GM23338 (cell line): ENCODE data around the gene BBS4. TPM values are rescaled to one million over a fixed set of nuclear protein-coding genes. Genes with fewer than 3 reads are reported as not detected.
A peak's percentile ranks its signal among the peaks of the same experiment; 100 is the strongest.

ENCODE experiments used
- ATAC-seq: fragments of 200-7000 bp; cut with Tn5 transposase; 3 replicates; pipeline ENCODE4 v1.9.1; 2020
- DNase-seq: peaks from one replicate; pipeline ENCODE4 v3.0.0-alpha.2; 2015; ENCODE audit warnings: low spot score
- H2AFZ ChIP-seq: fragments of 200-600 bp; sonication (generic); 2 replicates; pipeline ENCODE4 v1.8.0; 2016; ENCODE audit warnings: antibody characterized with exemption, mild to moderate bottlenecking, moderate library complexity
- H3F3A ChIP-seq: fragments of 200-600 bp; sonication (generic); replicated peaks from 2 replicates; pipeline ENCODE4 v1.8.0; 2017; ENCODE audit warnings: antibody characterized with exemption, mixed run types, low read depth
- H3K27ac ChIP-seq: fragments of 200-600 bp; sonication (generic); 2 replicates; pipeline ENCODE4 v1.6.1; 2016; ENCODE audit warnings: low read depth
- H3K27me3 ChIP-seq: fragments of 200-600 bp; sonication (generic); 2 replicates; pipeline ENCODE4 v1.8.0; 2016; ENCODE audit warnings: mild to moderate bottlenecking, mixed run types, moderate library complexity; ENCODE audit not compliant: insufficient read depth
- H3K36me3 ChIP-seq: fragments of 200-600 bp; sonication (generic); 2 replicates; pipeline ENCODE4 v1.8.0; 2016; ENCODE audit warnings: mild to moderate bottlenecking; ENCODE audit not compliant: insufficient read depth
- H3K4me1 ChIP-seq: fragments of 200-600 bp; sonication (generic); 2 replicates; pipeline ENCODE4 v1.8.0; 2016; ENCODE audit warnings: mild to moderate bottlenecking, moderate library complexity; ENCODE audit not compliant: insufficient read depth
- H3K4me2 ChIP-seq: fragments of 200-600 bp; sonication (generic); 2 replicates; pipeline ENCODE4 v1.7.1; 2017; ENCODE audit warnings: mixed run types
- H3K4me3 ChIP-seq: fragments of 200-600 bp; sonication (generic); 2 replicates; pipeline ENCODE4 v1.6.1; 2016; ENCODE audit warnings: mixed run types
- H3K79me2 ChIP-seq: fragments of 200-600 bp; sonication (generic); replicated peaks from 2 replicates; pipeline ENCODE4 v1.8.0; 2017; ENCODE audit warnings: mild to moderate bottlenecking; ENCODE audit not compliant: insufficient read depth
- H3K9me2 ChIP-seq: fragments of 200-600 bp; sonication (generic); 2 replicates; pipeline ENCODE4 v1.8.0; 2017; ENCODE audit not compliant: insufficient read depth
- H4K20me1 ChIP-seq: fragments of 200-600 bp; sonication (generic); replicated peaks from 2 replicates; pipeline ENCODE4 v1.8.0; 2017; ENCODE audit warnings: mild to moderate bottlenecking; ENCODE audit not compliant: insufficient read depth
- H3K27ac Mint-ChIP-seq: 2 replicates; pipeline ENCODE4 v1.8.0; 2020; ENCODE audit warnings: inconsistent platforms, mild to moderate bottlenecking, moderate library complexity, mixed read lengths
- H3K27me3 Mint-ChIP-seq: 3 replicates; pipeline ENCODE4 v1.8.0; 2022; ENCODE audit warnings: low read depth, mild to moderate bottlenecking, moderate library complexity, mixed read lengths, inconsistent platforms; ENCODE audit not compliant: insufficient read depth, poor library complexity
- H3K36me3 Mint-ChIP-seq: 3 replicates; pipeline ENCODE4 v1.8.0; 2021; ENCODE audit warnings: low read depth, mild to moderate bottlenecking, inconsistent platforms, moderate library complexity, mixed read lengths
- H3K4me1 Mint-ChIP-seq: 3 replicates; pipeline ENCODE4 v1.8.0; 2020; ENCODE audit warnings: mild to moderate bottlenecking, inconsistent platforms, mixed read lengths
- H3K4me3 Mint-ChIP-seq: 3 replicates; pipeline ENCODE4 v1.8.0; 2021; ENCODE audit warnings: moderate library complexity, mild to moderate bottlenecking, inconsistent platforms, mixed read lengths
- H3K9me3 Mint-ChIP-seq: 3 replicates; pipeline ENCODE4 v1.8.0; 2020; ENCODE audit warnings: moderate library complexity, mild to moderate bottlenecking, inconsistent platforms, mixed read lengths
- CTCF ChIP-seq, 2 experiments: fragments of 200-600 bp in 1 of 2; sonication (generic) in 1 of 2; conservative IDR thresholded peaks; 2 replicates each; pipeline versions ENCODE4 v1.5.1 to v1.6.1; 2016 to 2017; ENCODE audit warnings: antibody characterized with exemption in 2 of 2, low read depth in 2 of 2, mild to moderate bottlenecking in 2 of 2, moderate library complexity in 1 of 2
- EZH2 ChIP-seq: fragments of 200-600 bp; sonication (generic); IDR thresholded peaks from one replicate; pipeline ENCODE4 v1.8.0; 2017; ENCODE audit warnings: antibody characterized with exemption, mild to moderate bottlenecking, low read depth; ENCODE audit not compliant: unreplicated experiment
- JUNB ChIP-seq: IDR thresholded peaks from one replicate; pipeline ENCODE4 v1.6.1; 2016; ENCODE audit warnings: antibody characterized with exemption; ENCODE audit not compliant: unreplicated experiment
- POLR2AphosphoS5 ChIP-seq: IDR thresholded peaks from 2 replicates; pipeline ENCODE4 v1.6.1; 2016; ENCODE audit warnings: antibody characterized with exemption, low read depth
- polyA plus RNA-seq: library from polyadenylated mRNA; unstranded; fragments of >200 nt; fragmentation: Nextera tagmentation; extraction: Ambion mirVana; gene quantifications from 2 replicates; pipeline ENCODE4 v1.2.1, GENCODE V29; 2016
- total RNA-seq: library from RNA; depleted of rRNA; stranded (reverse); fragments of >200 nt; shearing (Covaris generic); gene quantifications from 2 replicates; pipeline ENCODE4 v1.2.3, GENCODE V29; 2014
- TF ChIP-seq, protein P1 (sequence below): IDR thresholded peaks from 2 replicates; pipeline ENCODE4 v1.6.1; 2016; ENCODE audit warnings: antibody characterized with exemption
- TF ChIP-seq, protein P2 (sequence below): fragments of 250-450 bp; sonication (Bioruptor Pico); IDR thresholded peaks from 2 replicates; pipeline ENCODE4 v1.5.0; 2020; ENCODE audit warnings: mild to moderate bottlenecking, moderate library complexity

BBS4 gene
- total and polyA plus RNA-seq, 2 experiments from 2014 or later = 22.2 to 40.8 TPM

GRCh38 chr15:72680931-72681330 lies 5.1 kb upstream of the BBS4 start:
- Histone ChIP-seq H3K27ac (no peak overlapping the region), H4K20me1 (no peaks in the 10 kb centered on the region), H3K4me3 (no peak overlapping the region), H3K4me2 (no peak overlapping the region), H3K79me2 (no peaks in the 10 kb centered on the region), H2AFZ (peak overlapping the region; percentile 72), H3K36me3 (no peaks in the 10 kb centered on the region), H3F3A (peaks cover 4% of the 10 kb centered on the region; the same call in 1 of the 2 replicates), H3K9me2 (no peaks in the 10 kb centered on the region), H3K27me3 (no peaks in the 10 kb centered on the region), H3K4me1 (peaks cover 5% of the 10 kb centered on the region; the same call in 1 of the 2 replicates)
- no peak for DNase-seq
- H3K4me1 Mint-ChIP-seq = peaks cover 14% of the 10 kb centered on the region; the same call in 2 of the 3 replicates
- no peaks in the 10 kb centered on the region for H3K9me3 Mint-ChIP-seq
- no peak for TF ChIP-seq POLR2AphosphoS5
- no peak for TF ChIP-seq JUNB
- no peak for TF ChIP-seq EZH2
- ATAC-seq = no peak
- no peak overlapping the region for H3K27ac Mint-ChIP-seq
- peaks cover 6% of the 10 kb centered on the region for H3K27me3 Mint-ChIP-seq
- no peaks in the 10 kb centered on the region for H3K36me3 Mint-ChIP-seq
- no peak overlapping the region for H3K4me3 Mint-ChIP-seq

DNA sequence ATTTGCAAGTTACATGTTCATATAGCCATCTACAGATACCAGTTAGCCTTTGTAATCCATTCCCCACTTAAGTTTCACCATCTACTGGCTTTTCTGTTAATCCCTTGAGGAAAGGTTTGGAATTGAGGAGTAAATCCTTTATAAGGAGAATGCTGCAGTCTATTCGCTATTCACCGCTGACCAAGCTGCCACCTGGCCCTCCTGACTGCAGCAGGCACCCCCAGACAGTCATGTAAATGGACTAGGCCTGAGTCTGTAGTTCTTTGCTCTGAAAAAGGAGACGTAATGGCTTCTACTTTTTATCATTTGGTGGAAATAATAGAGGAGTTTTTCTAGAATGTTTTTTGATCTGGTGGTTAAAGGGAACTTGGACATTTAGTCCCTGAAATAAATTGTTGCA lies 3.2 kb upstream of the BBS4 start:
- peak; percentile 37 for DNase-seq
- Histone ChIP-seq H4K20me1 (no peaks in the 10 kb centered on the region), H3K4me1 (peaks cover 5% of the 10 kb centered on the region; the same call in 1 of the 2 replicates), H3K79me2 (peaks cover 7% of the 10 kb centered on the region), H3K27ac (no peak overlapping the region), H3F3A (peaks cover 10% of the 10 kb centered on the region), H2AFZ (peak overlapping the region; percentile 3), H3K9me2 (no peaks in the 10 kb centered on the region), H3K4me2 (no peak overlapping the region), H3K36me3 (no peaks in the 10 kb centered on the region), H3K27me3 (no peaks in the 10 kb centered on the region), H3K4me3 (no peak overlapping the region)
- Mint-ChIP-seq H3K4me1 (peaks cover 14% of the 10 kb centered on the region; the same call in 2 of the 3 replicates), H3K9me3 (no peaks in the 10 kb centered on the region), H3K36me3 (no peaks in the 10 kb centered on the region), H3K27me3 (peaks cover 11% of the 10 kb centered on the region), H3K27ac (no peak overlapping the region), H3K4me3 (no peak overlapping the region)
- ATAC-seq = no peak
- TF ChIP-seq, protein P1, sequence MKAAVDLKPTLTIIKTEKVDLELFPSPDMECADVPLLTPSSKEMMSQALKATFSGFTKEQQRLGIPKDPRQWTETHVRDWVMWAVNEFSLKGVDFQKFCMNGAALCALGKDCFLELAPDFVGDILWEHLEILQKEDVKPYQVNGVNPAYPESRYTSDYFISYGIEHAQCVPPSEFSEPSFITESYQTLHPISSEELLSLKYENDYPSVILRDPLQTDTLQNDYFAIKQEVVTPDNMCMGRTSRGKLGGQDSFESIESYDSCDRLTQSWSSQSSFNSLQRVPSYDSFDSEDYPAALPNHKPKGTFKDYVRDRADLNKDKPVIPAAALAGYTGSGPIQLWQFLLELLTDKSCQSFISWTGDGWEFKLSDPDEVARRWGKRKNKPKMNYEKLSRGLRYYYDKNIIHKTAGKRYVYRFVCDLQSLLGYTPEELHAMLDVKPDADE = no peak
- TF ChIP-seq CTCF (conservative IDR thresholded peaks at IDR 0.05; ENCODE audit: low read depth in 2 of 2) = no peak
- TF ChIP-seq EZH2 = no peak
- TF ChIP-seq, protein P2, sequence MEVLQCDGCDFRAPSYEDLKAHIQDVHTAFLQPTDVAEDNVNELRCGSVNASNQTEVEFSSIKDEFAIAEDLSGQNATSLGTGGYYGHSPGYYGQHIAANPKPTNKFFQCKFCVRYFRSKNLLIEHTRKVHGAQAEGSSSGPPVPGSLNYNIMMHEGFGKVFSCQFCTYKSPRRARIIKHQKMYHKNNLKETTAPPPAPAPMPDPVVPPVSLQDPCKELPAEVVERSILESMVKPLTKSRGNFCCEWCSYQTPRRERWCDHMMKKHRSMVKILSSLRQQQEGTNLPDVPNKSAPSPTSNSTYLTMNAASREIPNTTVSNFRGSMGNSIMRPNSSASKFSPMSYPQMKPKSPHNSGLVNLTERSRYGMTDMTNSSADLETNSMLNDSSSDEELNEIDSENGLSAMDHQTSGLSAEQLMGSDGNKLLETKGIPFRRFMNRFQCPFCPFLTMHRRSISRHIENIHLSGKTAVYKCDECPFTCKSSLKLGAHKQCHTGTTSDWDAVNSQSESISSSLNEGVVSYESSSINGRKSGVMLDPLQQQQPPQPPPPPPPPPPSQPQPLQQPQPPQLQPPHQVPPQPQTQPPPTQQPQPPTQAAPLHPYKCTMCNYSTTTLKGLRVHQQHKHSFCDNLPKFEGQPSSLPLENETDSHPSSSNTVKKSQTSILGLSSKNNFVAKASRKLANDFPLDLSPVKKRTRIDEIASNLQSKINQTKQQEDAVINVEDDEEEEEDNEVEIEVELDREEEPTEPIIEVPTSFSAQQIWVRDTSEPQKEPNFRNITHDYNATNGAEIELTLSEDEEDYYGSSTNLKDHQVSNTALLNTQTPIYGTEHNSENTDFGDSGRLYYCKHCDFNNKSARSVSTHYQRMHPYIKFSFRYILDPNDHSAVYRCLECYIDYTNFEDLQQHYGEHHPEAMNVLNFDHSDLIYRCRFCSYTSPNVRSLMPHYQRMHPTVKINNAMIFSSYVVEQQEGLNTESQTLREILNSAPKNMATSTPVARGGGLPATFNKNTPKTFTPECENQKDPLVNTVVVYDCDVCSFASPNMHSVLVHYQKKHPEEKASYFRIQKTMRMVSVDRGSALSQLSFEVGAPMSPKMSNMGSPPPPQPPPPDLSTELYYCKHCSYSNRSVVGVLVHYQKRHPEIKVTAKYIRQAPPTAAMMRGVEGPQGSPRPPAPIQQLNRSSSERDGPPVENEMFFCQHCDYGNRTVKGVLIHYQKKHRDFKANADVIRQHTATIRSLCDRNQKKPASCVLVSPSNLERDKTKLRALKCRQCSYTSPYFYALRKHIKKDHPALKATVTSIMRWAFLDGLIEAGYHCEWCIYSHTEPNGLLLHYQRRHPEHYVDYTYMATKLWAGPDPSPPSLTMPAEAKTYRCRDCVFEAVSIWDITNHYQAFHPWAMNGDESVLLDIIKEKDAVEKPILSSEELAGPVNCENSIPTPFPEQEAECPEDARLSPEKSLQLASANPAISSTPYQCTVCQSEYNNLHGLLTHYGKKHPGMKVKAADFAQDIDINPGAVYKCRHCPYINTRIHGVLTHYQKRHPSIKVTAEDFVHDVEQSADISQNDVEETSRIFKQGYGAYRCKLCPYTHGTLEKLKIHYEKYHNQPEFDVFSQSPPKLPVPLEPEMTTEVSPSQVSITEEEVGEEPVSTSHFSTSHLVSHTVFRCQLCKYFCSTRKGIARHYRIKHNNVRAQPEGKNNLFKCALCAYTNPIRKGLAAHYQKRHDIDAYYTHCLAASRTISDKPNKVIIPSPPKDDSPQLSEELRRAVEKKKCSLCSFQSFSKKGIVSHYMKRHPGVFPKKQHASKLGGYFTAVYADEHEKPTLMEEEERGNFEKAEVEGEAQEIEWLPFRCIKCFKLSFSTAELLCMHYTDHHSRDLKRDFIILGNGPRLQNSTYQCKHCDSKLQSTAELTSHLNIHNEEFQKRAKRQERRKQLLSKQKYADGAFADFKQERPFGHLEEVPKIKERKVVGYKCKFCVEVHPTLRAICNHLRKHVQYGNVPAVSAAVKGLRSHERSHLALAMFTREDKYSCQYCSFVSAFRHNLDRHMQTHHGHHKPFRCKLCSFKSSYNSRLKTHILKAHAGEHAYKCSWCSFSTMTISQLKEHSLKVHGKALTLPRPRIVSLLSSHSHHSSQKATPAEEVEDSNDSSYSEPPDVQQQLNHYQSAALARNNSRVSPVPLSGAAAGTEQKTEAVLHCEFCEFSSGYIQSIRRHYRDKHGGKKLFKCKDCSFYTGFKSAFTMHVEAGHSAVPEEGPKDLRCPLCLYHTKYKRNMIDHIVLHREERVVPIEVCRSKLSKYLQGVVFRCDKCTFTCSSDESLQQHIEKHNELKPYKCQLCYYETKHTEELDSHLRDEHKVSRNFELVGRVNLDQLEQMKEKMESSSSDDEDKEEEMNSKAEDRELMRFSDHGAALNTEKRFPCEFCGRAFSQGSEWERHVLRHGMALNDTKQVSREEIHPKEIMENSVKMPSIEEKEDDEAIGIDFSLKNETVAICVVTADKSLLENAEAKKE (CRISPR knock-in tag) = no peak
- TF ChIP-seq POLR2AphosphoS5 = no peak
